GM18520 (cell line): ENCODE data around the gene IFI6.
"Not testable (repeated sequence)": the region's sequence is repeated elsewhere in the genome, so short reads cannot be mapped to it uniquely, and the experiment has no call there.

Source experiments
- ATAC-seq: cut with Tn5 transposase; IDR thresholded peaks from one replicate; pipeline ENCODE4 v1.9.1; 2021; ENCODE audit not compliant: unreplicated experiment

Gene IFI6

GRCh38 chr1:27652111-27652864, 19.7 kb downstream of the IFI6 start:
- no peak for ATAC-seq

GRCh38 chr1:27650539-27651175, 21.3 kb downstream of the IFI6 start:
- no peak for ATAC-seq

GRCh38 chr1:27650171-27650538, 21.8 kb downstream of the IFI6 start:
- ATAC-seq = no peak

- ATAC-seq = no peak
These were observed 22.7 kb downstream of the IFI6 start for GRCh38 chr1:27649306-27649635.

GRCh38 chr1:27648602-27649305, 23.2 kb downstream of the IFI6 start:
- ATAC-seq = no peak

GRCh38 chr1:27647328-27647727, 24.7 kb downstream of the IFI6 start:
- no peak for ATAC-seq

- no peak for ATAC-seq
These were observed 25.3 kb downstream of the IFI6 start for GRCh38 chr1:27646676-27647075.

- no peak for ATAC-seq
These were observed 26.9 kb downstream of the IFI6 start for GRCh38 chr1:27645071-27645415.

- ATAC-seq = no peak
These were observed 27.5 kb downstream of the IFI6 start for GRCh38 chr1:27644369-27645070.

GRCh38 chr1:27643600-27644368, 28.2 kb downstream of the IFI6 start:
- ATAC-seq = peak; percentile 48

- not testable (repeated sequence) for ATAC-seq
These were observed 31.5 kb downstream of the IFI6 start for GRCh38 chr1:27640514-27640913.

- ATAC-seq = no peak
These were observed 33.2 kb downstream of the IFI6 start for GRCh38 chr1:27638805-27639204.

GRCh38 chr1:27638047-27638734, 33.8 kb downstream of the IFI6 start:
- ATAC-seq = no peak

- no peak for ATAC-seq
These were observed 36.4 kb downstream of the IFI6 start for GRCh38 chr1:27635396-27636142.

- ATAC-seq = no peak
These were observed 37.0 kb downstream of the IFI6 start, which contains the start of gene FGR for GRCh38 chr1:27634985-27635367. FGR (minus strand) TSS chr1:27635185; CDS start chr1:27623916, 11,269 bp downstream.

- no peak for ATAC-seq
These were observed 37.6 kb downstream of the IFI6 start for GRCh38 chr1:27634177-27634984.

GRCh38 chr1:27633640-27634176, 38.3 kb downstream of the IFI6 start:
- no peak for ATAC-seq

- no peak for ATAC-seq
These were observed 38.7 kb downstream of the IFI6 start for GRCh38 chr1:27633298-27633610.
